GM06990 (cell line): Measurements from ENCODE around the gene CARMIL1.
A peak's percentile ranks its signal among the peaks of the same experiment; 100 is the strongest.

Experiments used
- DNase-seq: peaks from one replicate; pipeline ENCODE4 v3.0.0-alpha.2; 2011; ENCODE audit not compliant: insufficient read length; ENCODE audit errors: extremely low read depth
- H3K27me3 ChIP-seq: replicated peaks from 2 replicates; pipeline ENCODE4 v1.6.0; 2011; ENCODE audit warnings: low read length; ENCODE audit not compliant: control insufficient read depth, insufficient read depth
- H3K36me3 ChIP-seq: 2 replicates; pipeline ENCODE4 v1.5.1; 2011; ENCODE audit warnings: low read length; ENCODE audit not compliant: control insufficient read depth, insufficient read depth
- H3K4me3 ChIP-seq: replicated peaks from 2 replicates; pipeline ENCODE4 v1.5.1; 2011; ENCODE audit warnings: low read depth, mild to moderate bottlenecking, control low read depth, low read length
- TF ChIP-seq, protein P1 (sequence below): IDR thresholded peaks from 2 replicates; pipeline ENCODE4 v1.5.1; 2011; ENCODE audit warnings: low read length, control low read depth, mild to moderate bottlenecking, inconsistent platforms; ENCODE audit not compliant: insufficient read depth, poor library complexity, severe bottlenecking

The CARMIL1 gene

GRCh38 chr6:25387483-25387882 lies 108.3 kb downstream of the CARMIL1 start:
- Histone ChIP-seq H3K27me3 (no peaks in the 10 kb centered on the region), H3K4me3 (no peak overlapping the region), H3K36me3 (no peaks in the 10 kb centered on the region)
- peak; percentile 28 for DNase-seq
- TF ChIP-seq, protein P1, sequence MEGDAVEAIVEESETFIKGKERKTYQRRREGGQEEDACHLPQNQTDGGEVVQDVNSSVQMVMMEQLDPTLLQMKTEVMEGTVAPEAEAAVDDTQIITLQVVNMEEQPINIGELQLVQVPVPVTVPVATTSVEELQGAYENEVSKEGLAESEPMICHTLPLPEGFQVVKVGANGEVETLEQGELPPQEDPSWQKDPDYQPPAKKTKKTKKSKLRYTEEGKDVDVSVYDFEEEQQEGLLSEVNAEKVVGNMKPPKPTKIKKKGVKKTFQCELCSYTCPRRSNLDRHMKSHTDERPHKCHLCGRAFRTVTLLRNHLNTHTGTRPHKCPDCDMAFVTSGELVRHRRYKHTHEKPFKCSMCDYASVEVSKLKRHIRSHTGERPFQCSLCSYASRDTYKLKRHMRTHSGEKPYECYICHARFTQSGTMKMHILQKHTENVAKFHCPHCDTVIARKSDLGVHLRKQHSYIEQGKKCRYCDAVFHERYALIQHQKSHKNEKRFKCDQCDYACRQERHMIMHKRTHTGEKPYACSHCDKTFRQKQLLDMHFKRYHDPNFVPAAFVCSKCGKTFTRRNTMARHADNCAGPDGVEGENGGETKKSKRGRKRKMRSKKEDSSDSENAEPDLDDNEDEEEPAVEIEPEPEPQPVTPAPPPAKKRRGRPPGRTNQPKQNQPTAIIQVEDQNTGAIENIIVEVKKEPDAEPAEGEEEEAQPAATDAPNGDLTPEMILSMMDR = no peak

DNA sequence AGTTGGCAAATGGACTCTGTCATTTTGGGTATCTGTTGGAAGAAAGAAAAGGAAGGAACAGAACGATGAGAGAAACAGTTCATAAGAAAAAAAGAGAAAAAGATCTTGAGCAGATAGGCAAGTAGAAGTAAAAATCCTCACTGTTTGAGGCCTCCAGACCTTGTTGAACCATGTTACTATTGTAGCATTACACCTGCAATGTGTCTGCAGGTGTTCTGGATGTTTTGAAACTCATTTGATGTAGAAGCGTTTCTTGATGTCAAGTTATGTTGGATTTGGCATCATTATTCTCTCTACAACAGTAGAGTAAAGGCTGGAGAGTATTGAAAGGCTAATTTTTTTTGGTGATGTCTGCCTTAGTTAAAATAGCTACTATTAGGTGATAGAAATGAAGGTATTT lies 108.7 kb downstream of the CARMIL1 start:
- H3K27me3 ChIP-seq = no peaks in the 10 kb centered on the region
- H3K4me3 ChIP-seq = no peak overlapping the region
- TF ChIP-seq, protein P1 = no peak
- no peaks in the 10 kb centered on the region for H3K36me3 ChIP-seq
- no peak for DNase-seq

DNA sequence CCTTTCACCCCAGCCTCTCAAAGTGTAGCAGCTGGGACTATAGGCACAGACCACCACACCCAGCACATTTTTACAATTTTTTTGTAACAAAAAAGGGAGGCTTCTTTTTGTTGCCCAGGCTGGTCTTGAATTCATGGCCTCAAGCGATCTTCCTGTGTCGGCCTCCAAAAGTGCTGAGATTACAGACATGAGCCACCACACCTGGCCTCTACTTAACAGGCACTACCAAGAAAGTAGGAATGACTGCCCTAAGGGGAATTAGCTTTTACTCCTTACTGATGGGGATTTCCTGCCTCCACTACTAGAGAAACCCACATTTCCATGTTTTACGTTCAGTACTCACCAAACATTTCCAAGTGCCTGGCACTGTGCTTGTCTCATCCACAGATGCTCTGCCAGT lies 109.6 kb downstream of the CARMIL1 start:
- no peak for DNase-seq
- Histone ChIP-seq H3K36me3 (no peaks in the 10 kb centered on the region), H3K4me3 (no peak overlapping the region), H3K27me3 (no peaks in the 10 kb centered on the region)
- TF ChIP-seq, protein P1 = no peak

DNA sequence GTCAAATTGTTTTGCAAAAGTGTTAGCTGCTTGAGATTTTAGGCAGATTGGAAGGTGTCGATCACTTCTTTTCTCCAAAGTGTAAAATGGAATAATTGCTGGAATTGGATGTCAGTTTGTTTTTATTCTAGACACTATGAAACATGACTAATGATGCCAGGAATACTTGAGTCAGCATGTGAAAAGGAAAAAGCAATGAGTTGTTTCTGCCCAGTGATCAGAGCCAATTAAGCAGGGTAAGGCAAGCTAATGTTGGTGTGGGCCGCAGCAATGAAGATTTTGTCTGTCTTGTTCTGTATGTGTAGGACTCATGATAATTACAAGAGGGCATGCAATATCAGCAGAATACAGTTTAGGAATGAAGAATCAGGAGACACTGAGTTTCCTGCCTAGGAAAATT lies 110.3 kb downstream of the CARMIL1 start:
- no peak overlapping the region for H3K4me3 ChIP-seq
- H3K27me3 ChIP-seq = no peaks in the 10 kb centered on the region
- TF ChIP-seq, protein P1 = no peak
- DNase-seq = no peak
- H3K36me3 ChIP-seq = no peaks in the 10 kb centered on the region

- no peaks in the 10 kb centered on the region for H3K27me3 ChIP-seq
- no peaks in the 10 kb centered on the region for H3K36me3 ChIP-seq
- H3K4me3 ChIP-seq = no peak overlapping the region
- TF ChIP-seq, protein P1 = no peak
- no peak for DNase-seq
These were observed 113.2 kb downstream of the CARMIL1 start for GRCh38 chr6:25392372-25392771.

GRCh38 chr6:25395731-25396130 lies 116.6 kb downstream of the CARMIL1 start:
- Histone ChIP-seq H3K27me3 (no peaks in the 10 kb centered on the region), H3K36me3 (no peaks in the 10 kb centered on the region), H3K4me3 (no peak overlapping the region)
- DNase-seq = no peak
- TF ChIP-seq, protein P1 = no peak
